Measurements from ENCODE around the gene ZDHHC3. TPM values are rescaled to one million over a fixed set of nuclear protein-coding genes. Genes with fewer than 3 reads are reported as not detected.

The ZDHHC3 gene
- polyA plus RNA-seq, 1 of the 3 experiments (the other 2 are of a cell fraction) = 60.7 TPM

- ChIA-PET POLR2A (no interaction called here), CTCF (interaction anchor here (1.2 kb wide), 1 partner anchor 17 kb away, joined by 6 read pairs; no protein-coding TSS in a partner anchor)
- Histone ChIP-seq H3K4me2 (no peak overlapping the region), H3F3A (replicated peaks; ENCODE audit: insufficient read depth) (no peaks in the 10 kb centered on the region), H3K9ac (no peak overlapping the region), H2AFZ (ENCODE audit: low read depth) (no peak overlapping the region), H3K4me3 (ENCODE audit: low read depth in 2 of 2, low read length in 1 of 2) (no peak overlapping the region), H3K9me3 (no peaks in the 10 kb centered on the region), H3K4me1 (ENCODE audit: control insufficient read depth in 1 of 2, insufficient read depth in 2 of 2, low read depth in 1 of 2, low read length in 1 of 2) (no peaks in the 10 kb centered on the region), H4K20me1 (ENCODE audit: insufficient read depth) (no peaks in the 10 kb centered on the region), H3K27me3 (ENCODE audit: insufficient read depth) (no peaks in the 10 kb centered on the region), H3K27ac (ENCODE audit: low read depth in 2 of 2, low read length in 1 of 2) (no peak overlapping the region), H3K36me3 (replicated peaks in 1 of 2; ENCODE audit: control insufficient read depth in 1 of 2, insufficient read depth in 2 of 2, low read length in 1 of 2) (peaks cover 17 to 53% of the 10 kb centered on the region in 2 experiments), H3K79me2 (ENCODE audit: insufficient read depth) (peaks cover 9% of the 10 kb centered on the region; the same call in 1 of the 2 replicates), H3K9me2 (no peaks in the 10 kb centered on the region)
- 90% methylated on average over 2 of the region's 2 CpGs for WGBS (ENCODE audit: low lambda C conversion rate)
- TF ChIP-seq NRF1 (IDR thresholded peaks at IDR 0.05; ENCODE audit: low read depth, low read length) = no peak
- no peak for TF ChIP-seq RAD21 (IDR thresholded peaks at IDR 0.05; ENCODE audit: low read length)
- no peak for TF ChIP-seq RXRA (IDR thresholded peaks at IDR 0.05; ENCODE audit: borderline replicate concordance, low read depth)
- TF ChIP-seq FOSL2 (IDR thresholded peaks at IDR 0.05; ENCODE audit: borderline replicate concordance, low read depth) = no peak
- TF ChIP-seq TCF12 (IDR thresholded peaks at IDR 0.05) = no peak
- no peak for TF ChIP-seq MEF2A (IDR thresholded peaks at IDR 0.05; ENCODE audit: borderline replicate concordance, low read depth)
- TF ChIP-seq SMC3 (IDR thresholded peaks at IDR 0.05; ENCODE audit: low read depth, low read length) = no peak
- TF ChIP-seq NFIC (IDR thresholded peaks at IDR 0.05; ENCODE audit: borderline replicate concordance) = no peak
- TF ChIP-seq FOXM1 (IDR thresholded peaks at IDR 0.05; ENCODE audit: low read depth) = no peak
- TF ChIP-seq GATA2 (CRISPR knock-in tag; IDR thresholded peaks at IDR 0.05) = no peak
- no peak for TF ChIP-seq ZBTB33 (IDR thresholded peaks at IDR 0.05; ENCODE audit: borderline replicate concordance, low read depth)
- DNase-seq = no peak
Observed at GRCh38 chr3:44931791-44932190, 44.2 kb downstream of the ZDHHC3 start.

- Histone ChIP-seq H3K27ac (ENCODE audit: low read depth in 2 of 2, low read length in 1 of 2) (no peak overlapping the region), H3K27me3 (ENCODE audit: insufficient read depth) (no peaks in the 10 kb centered on the region), H3K9me3 (no peaks in the 10 kb centered on the region), H3K9ac (no peak overlapping the region), H4K20me1 (ENCODE audit: insufficient read depth) (no peaks in the 10 kb centered on the region), H3K4me1 (ENCODE audit: control insufficient read depth in 1 of 2, insufficient read depth in 2 of 2, low read depth in 1 of 2, low read length in 1 of 2) (no peaks in the 10 kb centered on the region), H3K4me3 (ENCODE audit: low read depth in 2 of 2, low read length in 1 of 2) (no peak overlapping the region), H3K4me2 (no peak overlapping the region), H3K9me2 (no peaks in the 10 kb centered on the region), H3F3A (replicated peaks; ENCODE audit: insufficient read depth) (no peaks in the 10 kb centered on the region), H3K79me2 (ENCODE audit: insufficient read depth) (peaks cover 9% of the 10 kb centered on the region; the same call in 1 of the 2 replicates), H3K36me3 (replicated peaks in 1 of 2; ENCODE audit: control insufficient read depth in 1 of 2, insufficient read depth in 2 of 2, low read length in 1 of 2) (peaks cover 25 to 61% of the 10 kb centered on the region in 2 experiments), H2AFZ (ENCODE audit: low read depth) (no peak overlapping the region)
- DNase-seq = no peak
- CTCF ChIA-PET = interaction anchor here (1.2 kb wide), 1 partner anchor 16 kb away, joined by 6 read pairs; no protein-coding TSS in a partner anchor
- 100% methylated on average over 2 of the region's 2 CpGs for WGBS (ENCODE audit: low lambda C conversion rate)
- POLR2A ChIA-PET = no interaction called here
- no peak for TF ChIP-seq RAD21 (IDR thresholded peaks at IDR 0.05; ENCODE audit: low read length)
- TF ChIP-seq RFX5 (IDR thresholded peaks at IDR 0.05; ENCODE audit: low read length) = no peak
- TF ChIP-seq CTCF (IDR thresholded peaks at IDR 0.05) = no peak
- no peak for TF ChIP-seq IRF3 (IDR thresholded peaks at IDR 0.05; ENCODE audit: low read depth, low read length)
- no peak for TF ChIP-seq USF2 (IDR thresholded peaks at IDR 0.05; ENCODE audit: borderline replicate concordance, low read depth, low read length)
- TF ChIP-seq GABPA (IDR thresholded peaks at IDR 0.05; ENCODE audit: low read depth) = no peak
- no peak for TF ChIP-seq TAF1 (IDR thresholded peaks at IDR 0.05; ENCODE audit: borderline replicate concordance, low read depth, low read length)
- no peak for TF ChIP-seq TCF12 (IDR thresholded peaks at IDR 0.05)
- no peak for TF ChIP-seq EP300 (IDR thresholded peaks at IDR 0.05; ENCODE audit: borderline replicate concordance in 1 of 2, low read depth in 1 of 2, low read length in 1 of 2)
- TF ChIP-seq SMC3 (IDR thresholded peaks at IDR 0.05; ENCODE audit: low read depth, low read length) = no peak
- no peak for TF ChIP-seq ZBTB33 (IDR thresholded peaks at IDR 0.05; ENCODE audit: borderline replicate concordance, low read depth)
- no peak for TF ChIP-seq POLR2AphosphoS5 (IDR thresholded peaks at IDR 0.05; ENCODE audit: low read depth, low read length)
- TF ChIP-seq SIN3A (IDR thresholded peaks at IDR 0.05; ENCODE audit: borderline replicate concordance, low read depth, low read length) = no peak
Observed at GRCh38 chr3:44930911-44931310, 45.1 kb downstream of the ZDHHC3 start.
